HEK293T (cell line): ENCODE measurements around the gene ZC3H7B.

Experiments
- CTCF ChIA-PET: fragments of 350-600 bp; formaldehyde crosslinking; extraction: SDS; loops from one replicate; lab custom pipeline; 2021; ENCODE audit warnings: antibody characterized with exemption, inconsistent platforms; lab: Yijun Ruan, JAX
- POLR2A ChIA-PET: fragments of 350-600 bp; formaldehyde crosslinking; extraction: SDS; loops from one replicate; lab custom pipeline; 2020; ENCODE audit warnings: antibody characterized with exemption, inconsistent platforms; lab: Yijun Ruan, JAX
- DNase-seq: peaks from one replicate; pipeline ENCODE4 v3.0.0; 2012; ENCODE audit warnings: mixed read lengths; ENCODE audit errors: extremely low spot score
- ARNT ChIP-seq: fragments of 450-650 bp; IDR thresholded peaks from 2 replicates; pipeline ENCODE4 v1.6.1; 2017; ENCODE audit warnings: mild to moderate bottlenecking
- BHLHE40 ChIP-seq: fragments of 450-650 bp; IDR thresholded peaks from 2 replicates; pipeline ENCODE4 v1.6.1; 2016; ENCODE audit warnings: mild to moderate bottlenecking, moderate library complexity, borderline replicate concordance
- CTBP1 ChIP-seq: fragments of 450-650 bp; IDR thresholded peaks from 2 replicates; pipeline ENCODE4 v1.6.1; 2016; ENCODE audit warnings: borderline replicate concordance
- ELF4 ChIP-seq: fragments of 450-650 bp; IDR thresholded peaks from 2 replicates; pipeline ENCODE4 v1.6.1; 2017; ENCODE audit warnings: antibody characterized with exemption
- FOXA1 ChIP-seq: fragments of 450-650 bp; IDR thresholded peaks from 2 replicates; pipeline ENCODE4 v1.6.1; 2016; ENCODE audit warnings: mild to moderate bottlenecking
- FOXK2 ChIP-seq: fragments of 450-650 bp; IDR thresholded peaks from 2 replicates; pipeline ENCODE4 v1.6.1; 2016; ENCODE audit warnings: mild to moderate bottlenecking
- FOXM1 ChIP-seq: fragments of 450-650 bp; IDR thresholded peaks from 2 replicates; pipeline ENCODE4 v1.6.1; 2017; ENCODE audit warnings: mild to moderate bottlenecking, borderline replicate concordance
- HDGF ChIP-seq: fragments of 450-650 bp; IDR thresholded peaks from 2 replicates; pipeline ENCODE4 v1.6.1; 2017; ENCODE audit warnings: antibody characterized with exemption, borderline replicate concordance
- L3MBTL2 ChIP-seq: fragments of 450-650 bp; conservative IDR thresholded peaks from 2 replicates; pipeline ENCODE4 v1.6.1; 2016; ENCODE audit warnings: mild to moderate bottlenecking
- LEF1 ChIP-seq: fragments of 450-650 bp; IDR thresholded peaks from 2 replicates; pipeline ENCODE4 v1.6.1; 2017; ENCODE audit warnings: mild to moderate bottlenecking, borderline replicate concordance
- NFRKB ChIP-seq: fragments of 450-650 bp; IDR thresholded peaks from 2 replicates; pipeline ENCODE4 v1.6.1; 2016; ENCODE audit warnings: mild to moderate bottlenecking, moderate library complexity
- SP1 ChIP-seq: fragments of 450-650 bp; IDR thresholded peaks from 2 replicates; pipeline ENCODE4 v1.6.1; 2017
- SUZ12 ChIP-seq: fragments of 450-650 bp; IDR thresholded peaks from 2 replicates; pipeline ENCODE4 v1.6.1; 2016; ENCODE audit warnings: mild to moderate bottlenecking
- TARDBP ChIP-seq: fragments of 450-650 bp; IDR thresholded peaks from 2 replicates; pipeline ENCODE4 v1.6.1; 2016
- ZNF384 ChIP-seq: fragments of 450-650 bp; IDR thresholded peaks from 2 replicates; pipeline ENCODE4 v1.6.1; 2016
- TF ChIP-seq, protein P1 (sequence below): fragments of 450-650 bp; IDR thresholded peaks from 2 replicates; pipeline ENCODE4 v1.6.1; 2016

The ZC3H7B gene

GRCh38 chr22:41271787-41272186 lies 29.5 kb upstream of the ZC3H7B start:
- CTCF ChIA-PET: no interaction called here

GRCh38 chr22:41273128-41273527 lies 28.2 kb upstream of the ZC3H7B start:
- POLR2A ChIA-PET: interaction anchor here (1.0 kb wide), 1 partner anchor 9 kb away, joined by 5 read pairs; no protein-coding TSS in a partner anchor
- CTCF ChIA-PET: no interaction called here
- no peak for TF ChIP-seq SUZ12
- no peak for TF ChIP-seq HDGF
- TF ChIP-seq FOXA1: no peak
- no peak for TF ChIP-seq FOXM1
- TF ChIP-seq LEF1: no peak
- DNase-seq: no peak

More at GRCh38 chr22:41271787-41272186, 29.5 kb upstream of the ZC3H7B start:
- POLR2A ChIA-PET: interaction anchor here (1.0 to 1.3 kb wide), 2 partner anchors 10 to 14 kb away, joined by 3 to 5 read pairs; partner anchors contain the start of gene RANGAP1
- TF ChIP-seq TARDBP (no peak), HDGF (no peak), ARNT (no peak), BHLHE40 (no peak), ELF4 (no peak), L3MBTL2 (no peak), SUZ12 (no peak), ZNF384 (no peak), FOXK2 (no peak), CTBP1 (no peak), FOXM1 (no peak), FOXA1 (no peak), LEF1 (no peak), NFRKB (no peak), SP1 (no peak)
- TF ChIP-seq, protein P1, sequence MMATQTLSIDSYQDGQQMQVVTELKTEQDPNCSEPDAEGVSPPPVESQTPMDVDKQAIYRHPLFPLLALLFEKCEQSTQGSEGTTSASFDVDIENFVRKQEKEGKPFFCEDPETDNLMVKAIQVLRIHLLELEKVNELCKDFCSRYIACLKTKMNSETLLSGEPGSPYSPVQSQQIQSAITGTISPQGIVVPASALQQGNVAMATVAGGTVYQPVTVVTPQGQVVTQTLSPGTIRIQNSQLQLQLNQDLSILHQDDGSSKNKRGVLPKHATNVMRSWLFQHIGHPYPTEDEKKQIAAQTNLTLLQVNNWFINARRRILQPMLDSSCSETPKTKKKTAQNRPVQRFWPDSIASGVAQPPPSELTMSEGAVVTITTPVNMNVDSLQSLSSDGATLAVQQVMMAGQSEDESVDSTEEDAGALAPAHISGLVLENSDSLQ: no peak
- DNase-seq: no peak

- POLR2A ChIA-PET: interaction anchor here (0.5 to 1.3 kb wide), 2 partner anchors 12 to 264 kb away, joined by 3 to 4 read pairs; partner anchors contain the start of gene RANGAP1
- TF ChIP-seq ZNF384 (no peak), FOXM1 (no peak), HDGF (no peak), NFRKB (no peak), CTBP1 (no peak)
- TF ChIP-seq, protein P1: no peak
- no peak for DNase-seq
- CTCF ChIA-PET: interaction anchor here (0.5 to 1.1 kb wide), 2 partner anchors 12 to 18 kb away, joined by 3 read pairs; no protein-coding TSS in a partner anchor
Measured at GRCh38 chr22:41274856-41275255, 26.5 kb upstream of the ZC3H7B start.

DNA sequence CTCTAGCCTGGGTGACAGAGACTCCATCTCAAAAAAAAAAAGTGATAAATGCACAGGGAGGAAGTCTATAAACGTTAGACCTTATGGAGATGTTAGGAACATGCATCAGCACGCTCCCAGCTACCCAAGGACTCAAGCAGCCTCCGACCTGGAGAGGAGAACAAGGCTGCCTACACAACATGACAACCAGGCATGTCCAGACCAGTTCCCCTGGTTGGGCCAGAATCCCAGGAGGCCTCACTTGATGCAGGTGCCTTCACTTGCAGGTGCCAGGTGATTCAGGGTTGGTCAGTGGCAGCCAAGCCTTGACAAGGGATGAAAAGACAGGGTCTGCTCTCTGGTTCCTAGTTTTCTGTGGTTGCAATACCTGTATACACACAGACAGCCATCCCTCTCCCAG lies 21.3 kb upstream of the ZC3H7B start:
- TF ChIP-seq, protein P1: no peak
- TF ChIP-seq NFRKB: no peak
- no peak for TF ChIP-seq L3MBTL2
- TF ChIP-seq HDGF: no peak
- no peak for TF ChIP-seq LEF1
- no peak for TF ChIP-seq ELF4
- TF ChIP-seq SP1: no peak
- no peak for TF ChIP-seq FOXK2
- no peak for TF ChIP-seq ARNT
- no peak for TF ChIP-seq ZNF384
- no peak for TF ChIP-seq TARDBP
- TF ChIP-seq CTBP1: no peak
- no peak for TF ChIP-seq FOXA1
- TF ChIP-seq SUZ12: no peak
- TF ChIP-seq BHLHE40: no peak
- no peak for TF ChIP-seq FOXM1
- DNase-seq: no peak
- ChIA-PET POLR2A (no interaction called here), CTCF (no interaction called here)

DNA sequence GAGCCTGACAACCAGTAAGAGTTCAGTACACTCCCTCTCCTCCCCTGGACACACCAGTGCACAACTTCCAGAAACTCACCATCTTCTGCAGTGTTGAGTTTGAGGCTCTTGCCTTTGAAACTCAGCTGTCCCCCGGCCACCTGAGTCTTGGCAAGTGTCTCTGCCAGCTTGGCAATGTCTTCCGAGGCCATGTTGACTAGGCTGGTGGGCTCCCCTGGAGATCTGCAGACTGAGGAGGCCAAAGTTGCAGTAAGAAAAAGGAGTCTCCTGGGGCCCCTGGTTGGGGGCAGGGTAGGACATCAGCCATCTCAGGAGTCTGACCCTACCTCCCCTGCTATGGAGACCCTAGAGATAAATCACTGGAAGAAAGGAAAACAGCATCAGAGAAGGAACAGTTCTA lies 20.5 kb upstream of the ZC3H7B start:
- ChIA-PET CTCF (no interaction called here), POLR2A (interaction anchor here (1.3 kb wide), 1 partner anchor 166 kb away, joined by 3 read pairs; the partner anchor contains the start of gene TOB2)
- no peak for DNase-seq
- TF ChIP-seq ZNF384 (no peak), FOXM1 (no peak), FOXK2 (no peak), SUZ12 (no peak), BHLHE40 (no peak), SP1 (no peak), HDGF (no peak), L3MBTL2 (no peak), NFRKB (no peak), CTBP1 (no peak), ELF4 (no peak)
- TF ChIP-seq, protein P1: no peak

- TF ChIP-seq ARNT: no peak
- TF ChIP-seq FOXM1: no peak
- no peak for TF ChIP-seq FOXA1
- TF ChIP-seq ZNF384: no peak
- no peak for TF ChIP-seq FOXK2
- no peak for TF ChIP-seq ELF4
- no peak for TF ChIP-seq LEF1
- TF ChIP-seq NFRKB: no peak
- TF ChIP-seq SP1: no peak
- no peak for TF ChIP-seq HDGF
- TF ChIP-seq L3MBTL2: no peak
- no peak for TF ChIP-seq TARDBP
- no peak for TF ChIP-seq BHLHE40
- TF ChIP-seq SUZ12: no peak
- TF ChIP-seq CTBP1: no peak
- TF ChIP-seq, protein P1: no peak
- DNase-seq: no peak
- CTCF ChIA-PET: interaction anchor here (0.6 kb wide), 1 partner anchor 235 kb away, joined by 5 read pairs; no protein-coding TSS in a partner anchor
- POLR2A ChIA-PET: interaction anchor here (5.3 kb wide), 1 partner anchor 96 kb away, joined by 34 read pairs; the partner anchor contains the start of gene TEF
Measured at GRCh38 chr22:41284465-41284864, 16.9 kb upstream of the ZC3H7B start.
